HepG2 (cell line): ENCODE measurements around the gene EIF1. TPM values are rescaled to one million over a fixed set of nuclear protein-coding genes. Genes with fewer than 3 reads are reported as not detected.

ENCODE experiments used
- ZNF121 ChIP-seq: sonication (generic); formaldehyde crosslinking; IDR thresholded peaks from 2 replicates; pipeline ENCODE4 v1.5.0; 2020; ENCODE audit warnings: mild to moderate bottlenecking, missing genetic modification reagents
- ZNF280D ChIP-seq: sonication (generic); formaldehyde crosslinking; IDR thresholded peaks from 2 replicates; pipeline ENCODE4 v1.5.1; 2020; ENCODE audit warnings: mild to moderate bottlenecking, missing genetic modification reagents
- ZNF329 ChIP-seq: sonication (generic); formaldehyde crosslinking; IDR thresholded peaks from 2 replicates; pipeline ENCODE4 v1.9.0; 2021; ENCODE audit warnings: low read depth, mild to moderate bottlenecking, missing genetic modification reagents
- ZNF746 ChIP-seq: sonication (generic); formaldehyde crosslinking; IDR thresholded peaks from 2 replicates; pipeline ENCODE4 v1.8.0; 2022; ENCODE audit warnings: mild to moderate bottlenecking, missing genetic modification reagents
- ZNF891 ChIP-seq: sonication (generic); formaldehyde crosslinking; IDR thresholded peaks from 2 replicates; pipeline ENCODE4 v1.5.0; 2020; ENCODE audit warnings: mild to moderate bottlenecking, missing genetic modification reagents
- polyA plus RNA-seq, 8 experiments: library from polyadenylated mRNA; depleted of rRNA in 3 of 8; stranded (reverse) in 7 of 8; unstranded in 1 of 8; fragments of >200 nt; fragmentation: Illumina TruSeq in 4 of 8; extraction: Trizol in 4 of 8; gene quantifications; 2 replicates each; pipeline versions ENCODE4 v1.2.1 to v1.2.3, GENCODE V29; 2011 to 2016; ENCODE audit warnings: low read depth in 4 of 8, missing spikeins in 1 of 8, mixed read lengths in 1 of 8; ENCODE audit not compliant: insufficient read depth in 1 of 8
- total RNA-seq, 5 experiments: library from RNA; depleted of rRNA; stranded (reverse); fragments of >200 nt; fragmentation: Illumina TruSeq; extraction: Trizol; gene quantifications; 2 replicates each; pipeline ENCODE4 v1.2.3, GENCODE V29; 2016; ENCODE audit warnings: low read depth in 1 of 5
- TF ChIP-seq, protein P1 (sequence below): sonication (generic); formaldehyde crosslinking; IDR thresholded peaks from 2 replicates; pipeline ENCODE4 v1.4.0; 2020; ENCODE audit warnings: missing genetic modification reagents, borderline replicate concordance
- TF ChIP-seq, protein P2 (sequence below): sonication (generic); formaldehyde crosslinking; IDR thresholded peaks from 2 replicates; pipeline ENCODE4 v1.5.1; 2020; ENCODE audit warnings: missing genetic modification reagents, mild to moderate bottlenecking, borderline replicate concordance
- TF ChIP-seq, protein P3 (sequence below): IDR thresholded peaks from 2 replicates; pipeline ENCODE4 v1.6.1; 2012; ENCODE audit warnings: low read depth, low read length, improper control_type of control experiment
- TF ChIP-seq, protein P4 (sequence below): sonication (generic); formaldehyde crosslinking; IDR thresholded peaks from 2 replicates; pipeline ENCODE4 v1.8.0; 2022; ENCODE audit warnings: mild to moderate bottlenecking, missing genetic modification reagents; ENCODE audit not compliant: insufficient replicate concordance

Gene EIF1
- total and polyA plus RNA-seq, 2 of the 13 experiments (the other 11 are each of a cell fraction or from before 2014, with no cell fraction given) = 147 to 517 TPM

GRCh38 chr17:41688641-41689496 lies at the start of gene EIF1 (continued):
- TF ChIP-seq ZNF329 (CRISPR knock-in tag) = peak; percentile 89
- TF ChIP-seq ZNF746 (CRISPR knock-in tag) = 0 out of 2 replicates have a peak, but pooled peaks have one; percentile 27
- TF ChIP-seq, protein P1, sequence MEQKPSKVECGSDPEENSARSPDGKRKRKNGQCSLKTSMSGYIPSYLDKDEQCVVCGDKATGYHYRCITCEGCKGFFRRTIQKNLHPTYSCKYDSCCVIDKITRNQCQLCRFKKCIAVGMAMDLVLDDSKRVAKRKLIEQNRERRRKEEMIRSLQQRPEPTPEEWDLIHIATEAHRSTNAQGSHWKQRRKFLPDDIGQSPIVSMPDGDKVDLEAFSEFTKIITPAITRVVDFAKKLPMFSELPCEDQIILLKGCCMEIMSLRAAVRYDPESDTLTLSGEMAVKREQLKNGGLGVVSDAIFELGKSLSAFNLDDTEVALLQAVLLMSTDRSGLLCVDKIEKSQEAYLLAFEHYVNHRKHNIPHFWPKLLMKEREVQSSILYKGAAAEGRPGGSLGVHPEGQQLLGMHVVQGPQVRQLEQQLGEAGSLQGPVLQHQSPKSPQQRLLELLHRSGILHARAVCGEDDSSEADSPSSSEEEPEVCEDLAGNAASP (CRISPR knock-in tag) = peak; percentile 77
- TF ChIP-seq, protein P2, sequence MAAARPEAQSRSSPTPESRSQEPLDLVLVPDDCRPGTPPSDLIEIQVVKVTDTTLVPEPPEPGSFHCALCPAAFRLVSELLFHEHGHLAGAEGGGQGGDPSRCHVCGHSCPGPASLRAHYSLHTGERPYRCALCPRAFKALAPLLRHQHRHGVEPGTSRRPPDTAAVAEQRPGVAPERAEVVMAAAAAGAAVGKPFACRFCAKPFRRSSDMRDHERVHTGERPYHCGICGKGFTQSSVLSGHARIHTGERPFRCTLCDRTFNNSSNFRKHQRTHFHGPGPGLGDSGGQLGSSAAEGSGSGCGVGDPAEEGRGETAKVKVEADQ (CRISPR knock-in tag) = peak; percentile 84
- TF ChIP-seq, protein P3, sequence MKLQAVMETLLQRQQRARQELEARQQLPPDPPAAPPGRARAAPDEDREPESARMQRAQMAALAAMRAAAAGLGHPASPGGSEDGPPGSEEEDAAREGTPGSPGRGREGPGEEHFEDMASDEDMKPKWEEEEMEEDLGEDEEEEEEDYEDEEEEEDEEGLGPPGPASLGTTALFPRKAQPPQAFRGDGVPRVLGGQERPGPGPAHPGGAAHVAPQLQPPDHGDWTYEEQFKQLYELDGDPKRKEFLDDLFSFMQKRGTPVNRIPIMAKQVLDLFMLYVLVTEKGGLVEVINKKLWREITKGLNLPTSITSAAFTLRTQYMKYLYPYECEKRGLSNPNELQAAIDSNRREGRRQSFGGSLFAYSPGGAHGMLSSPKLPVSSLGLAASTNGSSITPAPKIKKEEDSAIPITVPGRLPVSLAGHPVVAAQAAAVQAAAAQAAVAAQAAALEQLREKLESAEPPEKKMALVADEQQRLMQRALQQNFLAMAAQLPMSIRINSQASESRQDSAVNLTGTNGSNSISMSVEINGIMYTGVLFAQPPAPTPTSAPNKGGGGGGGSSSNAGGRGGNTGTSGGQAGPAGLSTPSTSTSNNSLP = 0 out of 2 replicates have a peak, but pooled peaks have one; percentile 6
- TF ChIP-seq, protein P4, sequence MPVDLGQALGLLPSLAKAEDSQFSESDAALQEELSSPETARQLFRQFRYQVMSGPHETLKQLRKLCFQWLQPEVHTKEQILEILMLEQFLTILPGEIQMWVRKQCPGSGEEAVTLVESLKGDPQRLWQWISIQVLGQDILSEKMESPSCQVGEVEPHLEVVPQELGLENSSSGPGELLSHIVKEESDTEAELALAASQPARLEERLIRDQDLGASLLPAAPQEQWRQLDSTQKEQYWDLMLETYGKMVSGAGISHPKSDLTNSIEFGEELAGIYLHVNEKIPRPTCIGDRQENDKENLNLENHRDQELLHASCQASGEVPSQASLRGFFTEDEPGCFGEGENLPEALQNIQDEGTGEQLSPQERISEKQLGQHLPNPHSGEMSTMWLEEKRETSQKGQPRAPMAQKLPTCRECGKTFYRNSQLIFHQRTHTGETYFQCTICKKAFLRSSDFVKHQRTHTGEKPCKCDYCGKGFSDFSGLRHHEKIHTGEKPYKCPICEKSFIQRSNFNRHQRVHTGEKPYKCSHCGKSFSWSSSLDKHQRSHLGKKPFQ = peak; percentile 96
- peak; percentile 63; the same call in 1 of the 2 replicates for TF ChIP-seq ZNF121 (CRISPR knock-in tag)
- TF ChIP-seq ZNF891 (CRISPR knock-in tag) = peak; percentile 98
- peak; percentile 98 for TF ChIP-seq ZNF280D (CRISPR knock-in tag)
